Activated CD4-positive, alpha-beta T cell treated with anti-CD3 and anti-CD28 coated beads, Interleukin-2, amount 50 U/mL, for 1 hour (primary cell): Measurements from ENCODE around the gene LPP.

ENCODE experiments used
- DNase-seq: peaks from one replicate; pipeline ENCODE4 v3.0.0-alpha.2; 2020

Gene LPP

DNA sequence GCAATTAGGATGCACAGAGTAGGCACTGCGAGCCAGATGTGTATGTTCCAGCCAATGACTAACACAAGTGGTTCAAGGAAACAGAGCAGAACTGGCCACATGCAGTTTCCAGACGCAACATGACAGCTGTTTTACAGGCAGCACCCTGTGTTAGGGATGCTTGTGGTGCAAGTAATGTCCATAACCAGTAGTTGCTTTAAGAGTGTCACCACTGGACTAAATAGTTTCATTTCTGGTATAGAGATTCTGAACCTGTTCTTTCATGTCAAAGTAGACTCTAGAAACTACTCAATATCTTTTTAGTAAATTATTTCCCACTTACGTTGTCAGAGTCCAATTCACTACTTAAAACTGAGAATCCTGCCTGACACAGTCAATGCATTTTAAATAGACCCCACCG is 14.5 kb upstream of the LPP start:
- no peak for DNase-seq

DNA sequence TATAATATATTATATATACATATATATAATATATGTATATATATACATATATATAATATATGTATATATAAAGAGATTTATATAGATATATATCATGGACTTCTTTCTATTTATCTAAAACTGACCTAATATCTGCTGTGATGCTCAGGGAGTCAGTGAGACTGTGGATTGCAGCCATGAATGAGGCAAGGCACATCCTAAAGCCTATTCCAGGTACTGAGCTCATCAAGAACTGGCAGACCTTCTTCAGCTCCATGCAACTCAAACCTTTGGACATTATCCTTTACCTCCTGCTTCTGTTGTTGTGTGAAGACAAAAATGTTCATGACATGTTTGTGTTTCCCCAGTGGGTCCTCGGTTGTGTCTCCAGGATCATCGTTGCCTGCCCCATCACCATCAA is 7.7 kb upstream of the LPP start:
- no peak for DNase-seq

DNA sequence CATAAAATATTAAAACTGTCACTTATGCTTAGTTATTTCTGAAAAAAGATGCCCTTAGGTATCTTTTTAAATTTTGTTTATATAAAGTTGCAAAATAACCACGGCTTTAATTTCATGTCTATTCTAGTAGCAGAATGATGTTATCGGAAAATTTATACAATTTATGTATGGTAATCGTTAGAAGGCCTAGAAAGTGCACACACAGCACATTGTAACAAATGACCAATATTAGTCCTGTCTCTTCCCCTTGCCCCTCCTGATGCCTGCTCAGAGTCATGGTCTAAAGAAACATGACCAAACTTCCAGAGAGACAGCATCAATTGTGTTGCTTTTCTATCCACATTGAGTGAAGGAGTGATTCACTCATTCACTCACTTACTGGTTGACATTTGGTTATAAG is 6.2 kb upstream of the LPP start:
- no peak for DNase-seq

DNA sequence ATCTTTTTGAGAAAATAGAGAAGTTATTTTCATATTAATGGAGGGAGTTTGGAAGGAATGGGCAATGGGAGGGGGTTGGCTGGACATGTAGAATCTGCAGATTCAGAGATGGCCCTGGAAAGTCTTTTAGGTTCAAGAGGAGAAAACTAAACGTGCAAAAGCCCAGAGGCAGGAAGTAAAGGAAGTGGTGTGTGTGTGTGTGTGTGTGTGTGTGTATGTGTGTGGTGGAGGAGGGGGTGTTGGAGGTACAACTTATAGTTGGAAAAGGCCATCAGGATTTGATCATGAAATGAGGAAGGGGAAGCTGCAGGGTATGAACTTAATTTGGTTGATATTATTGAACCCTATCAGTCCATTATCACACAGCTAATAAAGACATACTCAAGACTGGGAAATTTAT is 5.6 kb upstream of the LPP start:
- no peak for DNase-seq

DNA sequence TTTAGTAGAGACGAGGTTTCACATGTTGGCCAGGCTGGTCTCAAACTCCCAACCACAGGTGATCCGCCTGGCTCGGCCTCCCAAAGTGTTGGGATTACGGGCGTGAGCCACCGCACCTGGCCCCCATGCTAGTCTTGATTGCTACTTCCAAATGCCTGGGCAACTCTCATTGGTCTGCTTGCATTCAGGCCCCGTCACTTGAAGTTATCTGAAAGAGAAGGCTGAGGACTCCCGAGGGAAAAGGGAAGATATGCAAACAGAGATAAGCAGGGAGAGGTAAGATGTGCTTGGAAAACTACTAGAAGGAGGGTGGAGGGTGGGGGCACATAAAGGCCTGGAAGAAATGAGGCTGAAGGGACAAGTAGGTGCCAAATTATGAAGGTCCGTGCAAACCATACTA is 4.4 kb upstream of the LPP start:
- no peak for DNase-seq

DNA sequence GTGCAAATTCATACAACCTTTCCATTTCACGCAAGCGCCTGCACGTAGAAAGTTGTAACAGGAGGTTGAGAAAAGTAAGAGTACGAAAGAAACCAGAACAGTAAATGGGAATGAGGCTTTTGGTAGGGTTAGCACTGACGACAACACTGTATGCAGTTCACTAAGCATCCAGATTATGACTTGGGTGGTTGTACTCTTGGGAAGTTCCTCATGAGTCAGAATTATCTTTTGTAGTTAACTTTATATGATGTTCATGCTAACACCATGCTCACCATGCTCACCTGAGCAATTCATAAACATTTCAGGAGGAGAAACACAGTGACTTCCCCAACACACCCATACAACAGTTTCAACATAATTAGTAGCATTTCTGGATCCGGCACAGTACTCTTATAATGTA is 3.0 kb upstream of the LPP start:
- no peak for DNase-seq

DNA sequence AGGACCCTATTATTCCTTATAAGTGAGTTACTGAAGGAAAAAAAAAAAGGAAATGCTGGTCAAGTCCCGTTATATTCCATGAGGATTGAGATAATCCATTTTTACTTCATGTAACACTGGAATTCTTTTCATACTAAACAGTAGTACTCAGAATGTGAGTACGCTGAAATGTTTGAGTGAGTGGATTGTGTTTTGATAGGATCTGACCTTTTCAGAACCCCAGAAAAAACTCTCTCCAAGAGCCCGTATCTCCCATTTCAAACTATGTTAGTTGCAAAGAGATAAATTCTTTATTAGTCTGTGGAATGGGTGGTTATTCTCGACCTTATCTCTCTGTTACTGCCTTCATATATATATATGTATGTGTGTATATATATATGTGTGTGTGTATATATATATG is 2.5 kb upstream of the LPP start:
- DNase-seq = no peak

DNA sequence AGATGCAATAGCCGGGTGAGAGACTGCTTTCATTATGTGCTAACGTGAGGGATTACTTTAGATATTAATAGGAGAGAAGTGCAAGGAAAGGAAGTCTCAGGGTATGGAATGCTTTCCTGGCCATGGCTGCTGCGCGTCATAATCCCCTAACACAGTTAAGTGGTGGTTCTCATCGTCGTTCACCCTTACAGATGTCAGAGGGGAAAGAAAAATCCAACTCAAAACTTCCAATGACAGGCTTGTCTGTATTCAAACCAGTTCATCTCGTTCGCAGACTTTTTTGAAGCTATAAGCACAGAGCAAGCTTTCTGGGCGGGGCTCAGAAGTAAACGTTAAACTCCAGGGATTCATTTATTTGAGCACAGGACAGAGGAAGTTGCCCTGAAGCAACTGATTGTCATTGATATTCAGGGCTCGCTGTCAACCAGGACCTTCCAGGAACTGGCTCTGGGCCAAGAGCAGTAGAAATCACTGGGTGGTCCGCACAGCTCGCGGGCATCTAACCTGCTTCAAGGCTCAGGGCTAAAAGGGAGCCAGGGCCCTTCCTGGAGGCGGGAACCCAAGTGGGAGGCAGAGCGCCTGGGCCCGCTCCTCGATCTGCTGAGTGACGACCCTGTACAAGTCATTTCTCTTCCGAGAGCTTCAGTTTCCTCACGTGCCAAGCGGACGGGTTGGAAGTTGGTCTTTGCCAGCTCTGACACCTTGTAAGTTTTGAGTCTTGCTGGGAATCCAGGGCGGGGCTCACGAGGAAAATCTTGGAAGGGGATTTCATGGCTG is 1.1 kb upstream of the LPP start:
- DNase-seq = no peak

DNA sequence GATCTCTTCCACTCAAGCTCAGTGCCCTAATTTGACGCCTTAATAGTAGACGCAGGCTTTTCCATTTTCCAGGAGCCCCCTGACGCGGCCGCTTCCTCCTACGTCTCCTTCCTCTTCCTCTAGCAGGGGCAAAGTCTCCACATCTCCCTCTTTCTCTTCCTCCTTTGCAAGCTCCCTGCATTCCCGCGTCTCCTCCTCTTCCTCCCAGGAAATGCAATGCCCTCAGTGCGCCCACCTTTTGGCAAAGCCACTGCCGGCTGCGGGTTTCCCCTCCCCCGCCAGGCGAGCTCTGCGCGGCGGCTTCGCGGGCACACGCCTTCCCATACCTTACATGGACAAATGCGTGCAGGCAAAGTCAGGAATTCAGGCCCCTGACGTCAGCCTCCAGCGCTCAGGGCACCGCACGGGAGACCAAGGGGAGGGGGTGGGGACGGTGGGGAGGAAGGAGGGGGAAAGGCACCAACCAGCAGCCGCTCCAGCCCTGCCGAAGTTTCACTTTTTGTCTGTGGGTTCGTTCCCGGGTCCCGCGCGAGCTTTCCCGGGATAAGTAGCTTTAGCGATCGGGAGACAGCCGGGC is 432 bp upstream of the LPP start:
- peak; percentile 33 for DNase-seq

DNA sequence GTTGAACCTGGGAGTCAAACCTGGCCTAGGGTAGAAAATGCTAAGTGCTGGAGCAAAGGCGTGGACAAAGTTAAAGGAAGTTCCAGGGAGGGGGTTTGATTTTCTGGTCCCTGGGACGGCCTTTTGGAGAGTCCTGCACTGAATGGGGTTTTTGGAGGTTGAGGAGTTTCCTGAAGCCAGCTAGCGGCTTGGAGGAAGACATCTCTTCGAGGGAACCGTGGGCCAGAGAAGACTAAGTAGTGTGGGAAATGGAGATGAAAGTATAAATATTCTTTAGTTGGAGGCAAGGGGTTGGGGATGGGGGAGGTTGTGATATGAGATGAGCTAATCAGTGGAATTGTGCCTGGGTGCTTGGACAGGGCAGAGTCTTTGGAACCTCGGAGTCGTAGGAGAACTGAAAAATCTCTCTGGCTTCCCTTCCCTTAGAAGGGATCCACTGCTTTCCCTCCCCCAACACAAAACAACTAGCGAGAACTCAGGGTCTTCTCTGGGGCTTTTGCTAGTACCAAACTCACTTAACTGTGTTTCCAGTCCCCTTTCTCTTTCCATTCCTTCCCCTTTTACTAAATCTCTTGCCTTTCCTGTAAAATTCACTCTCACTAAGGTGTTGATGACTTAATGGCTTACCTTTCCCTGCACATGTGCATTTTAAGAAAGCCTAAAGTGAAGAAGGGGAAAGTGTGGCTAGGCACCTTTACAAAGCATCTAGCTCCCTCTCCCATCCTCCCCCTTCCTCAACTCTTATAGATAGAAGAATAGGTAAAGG is 1.0 kb downstream of the LPP start:
- DNase-seq = no peak

DNA sequence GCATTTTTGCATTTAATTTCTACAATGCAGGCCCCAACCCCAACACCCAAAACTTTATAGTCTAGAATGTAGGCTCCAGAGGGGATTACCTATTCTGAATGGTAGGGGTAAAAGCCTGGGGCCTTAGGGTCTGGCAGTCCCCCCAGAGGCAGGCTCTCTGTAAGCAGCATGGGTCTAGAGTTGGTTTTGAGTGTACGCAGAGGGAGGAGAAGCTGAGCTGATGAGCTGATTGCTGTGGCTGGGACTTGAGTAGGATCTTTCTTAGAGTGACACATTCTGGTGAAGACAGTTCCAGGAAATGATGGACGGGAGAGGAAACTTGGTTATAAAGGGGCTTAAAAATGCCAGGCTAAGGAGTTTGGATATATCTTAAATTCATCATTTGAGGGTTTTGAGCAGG is 2.1 kb downstream of the LPP start:
- no peak for DNase-seq

DNA sequence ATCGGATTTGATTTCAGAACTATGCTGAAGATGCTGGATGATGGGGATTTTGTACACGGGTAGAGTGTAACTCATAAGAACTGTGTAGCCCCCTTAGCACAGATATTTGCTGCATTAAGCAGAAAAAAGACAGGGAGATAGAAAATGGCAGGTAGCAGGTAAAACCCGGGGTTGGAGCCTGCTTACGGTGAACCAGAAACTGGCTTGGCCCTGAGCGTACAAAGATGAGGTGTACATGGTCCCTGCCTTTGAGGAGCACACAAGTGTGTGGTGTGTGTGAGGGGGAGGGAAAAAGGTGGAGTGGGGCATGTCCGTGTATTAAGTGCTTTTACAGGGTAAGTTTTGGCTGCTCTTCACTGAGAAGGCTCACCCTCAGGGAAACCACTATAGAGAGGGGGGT is 3.5 kb downstream of the LPP start:
- DNase-seq = no peak

DNA sequence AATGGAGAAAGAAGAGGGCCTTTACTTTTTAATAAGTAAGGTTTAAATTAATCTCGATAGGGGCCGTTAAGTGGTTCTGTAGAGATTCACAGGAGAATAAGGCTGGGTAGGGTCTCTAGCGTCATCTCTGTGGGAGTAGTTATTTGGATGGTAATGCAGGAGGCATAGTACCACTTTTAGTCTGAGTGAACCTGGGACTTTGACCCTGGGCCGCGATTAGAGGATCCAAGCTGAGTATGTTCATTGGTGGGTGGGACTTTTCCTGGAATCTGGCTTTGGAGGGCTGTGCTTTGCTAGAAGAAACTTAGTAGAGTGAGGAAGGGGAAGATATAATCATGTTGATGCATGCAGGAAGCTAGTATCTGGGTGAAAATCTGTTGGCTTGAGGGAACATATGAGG is 4.0 kb downstream of the LPP start:
- no peak for DNase-seq

DNA sequence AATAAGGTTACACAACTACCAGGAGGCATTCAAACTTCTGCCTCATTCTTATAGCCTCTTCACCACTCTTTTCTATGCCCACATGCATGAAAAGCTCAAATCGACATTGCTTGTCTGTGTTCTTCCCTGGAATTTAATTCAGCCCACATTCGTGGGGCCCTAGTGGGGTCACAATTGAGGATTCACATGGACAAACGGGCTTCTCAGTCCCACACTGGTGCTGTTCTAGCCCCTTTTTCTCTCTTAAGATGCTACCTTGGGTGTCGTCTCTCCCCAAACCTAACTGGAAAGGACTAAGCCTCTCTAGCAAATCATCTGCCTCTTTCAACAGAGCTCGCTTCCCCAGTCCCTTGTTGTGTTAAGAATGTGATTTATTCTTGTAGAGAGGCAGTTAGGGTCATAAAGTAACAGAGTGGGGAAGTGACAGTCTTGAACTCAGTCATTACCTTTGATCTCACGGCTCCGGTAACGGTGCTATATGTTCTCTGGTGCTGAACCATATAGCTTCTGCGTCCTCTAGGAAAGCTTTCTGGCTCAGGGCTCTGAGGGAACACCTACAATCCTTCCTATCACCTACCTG is 4.9 kb downstream of the LPP start:
- no peak for DNase-seq

DNA sequence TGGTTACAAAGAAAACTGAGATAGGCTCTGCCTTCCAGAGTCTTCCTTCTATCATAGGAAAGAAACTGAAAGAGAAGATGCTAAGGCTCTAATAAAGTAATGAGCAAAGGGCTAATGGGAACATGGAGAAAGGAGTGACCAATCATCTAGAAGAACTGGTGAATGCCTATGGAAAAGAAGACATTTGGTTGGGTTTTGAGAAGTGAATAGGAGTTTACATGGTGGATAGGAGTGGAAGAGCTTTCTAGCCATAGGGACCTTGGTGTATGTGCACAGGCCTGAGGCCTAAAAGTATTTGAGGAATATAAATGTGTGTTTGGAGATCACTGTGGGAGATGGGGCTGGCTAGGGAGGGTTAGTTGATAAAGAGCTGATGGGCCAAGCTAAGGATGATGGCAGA is 6.8 kb downstream of the LPP start:
- no peak for DNase-seq

DNA sequence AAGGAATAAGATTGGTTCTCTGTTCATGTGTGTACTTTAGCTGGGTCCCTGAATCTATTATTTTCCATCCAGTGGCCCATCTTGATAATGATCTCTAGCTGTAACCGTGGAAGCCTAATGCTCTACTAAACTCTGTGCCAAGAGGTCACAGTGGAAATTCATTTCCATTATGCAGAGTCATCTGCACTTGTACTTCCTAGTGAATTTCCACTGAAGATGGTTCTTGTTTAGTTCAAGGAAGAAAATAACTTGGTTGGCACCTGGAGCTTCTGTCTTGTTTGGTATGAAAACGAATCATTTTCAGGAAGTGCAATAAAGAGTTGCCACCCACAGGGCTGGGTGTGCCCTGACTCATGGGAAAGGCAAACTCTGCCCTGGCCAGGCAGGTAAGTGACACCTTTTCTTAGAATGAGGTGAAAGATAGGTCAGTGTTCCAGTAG is 10.3 kb downstream of the LPP start:
- no peak for DNase-seq

DNA sequence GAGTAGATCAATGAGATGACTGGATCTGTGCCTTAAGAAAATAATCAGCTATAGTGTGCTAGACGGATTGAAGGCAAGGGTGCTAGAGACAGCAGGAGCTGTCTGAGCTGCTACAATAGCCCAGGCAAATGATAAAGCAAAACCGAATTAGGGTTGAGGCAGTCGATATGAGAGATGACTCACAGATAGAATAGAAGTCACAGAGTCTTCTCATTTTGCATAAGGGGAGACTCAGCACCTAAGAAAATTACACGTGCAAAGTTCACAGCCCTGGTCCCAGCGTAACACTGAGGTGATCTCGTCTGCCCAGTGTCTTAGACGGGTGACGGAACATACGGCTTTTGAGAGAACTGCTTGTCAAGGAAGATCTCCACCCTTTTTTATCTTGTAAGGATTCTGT is 11.6 kb downstream of the LPP start:
- DNase-seq = no peak

DNA sequence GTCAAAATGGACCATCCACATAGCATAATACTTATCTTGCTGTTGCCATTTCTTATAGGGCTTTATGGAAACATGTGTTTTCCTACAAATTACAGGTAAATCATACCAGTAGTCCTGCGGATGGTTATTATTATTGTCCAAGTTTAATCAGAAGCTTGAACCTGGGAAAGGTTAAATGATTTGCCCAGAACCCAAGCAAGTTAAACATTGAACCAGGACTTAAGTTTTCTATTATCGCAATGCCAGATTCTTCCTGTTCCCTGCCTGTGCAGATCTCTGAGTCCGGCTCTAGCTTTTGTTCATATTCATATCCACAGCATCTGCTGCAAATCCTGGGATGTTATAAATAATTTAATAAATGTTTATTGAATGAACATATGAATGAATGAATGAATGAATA is 12.5 kb downstream of the LPP start:
- DNase-seq = no peak

DNA sequence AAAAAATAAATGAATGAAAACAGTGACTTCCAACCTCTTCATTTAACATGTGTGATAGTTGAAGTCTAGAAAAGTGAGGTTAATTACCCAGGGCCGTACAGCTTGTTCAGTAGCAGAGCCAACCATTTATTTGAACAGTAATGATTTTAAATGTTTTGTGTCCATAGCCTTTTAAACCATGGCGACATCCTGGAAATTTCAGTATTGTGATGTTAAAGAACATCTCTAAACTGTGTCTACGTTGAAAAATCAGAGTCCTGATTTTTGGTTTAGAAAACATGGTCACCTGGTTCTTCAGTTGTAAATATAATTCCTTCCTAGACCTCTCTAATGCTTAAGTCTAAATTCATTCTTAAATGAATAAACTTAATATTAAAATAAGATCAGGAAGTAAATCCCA is 14.2 kb downstream of the LPP start:
- DNase-seq = no peak

DNA sequence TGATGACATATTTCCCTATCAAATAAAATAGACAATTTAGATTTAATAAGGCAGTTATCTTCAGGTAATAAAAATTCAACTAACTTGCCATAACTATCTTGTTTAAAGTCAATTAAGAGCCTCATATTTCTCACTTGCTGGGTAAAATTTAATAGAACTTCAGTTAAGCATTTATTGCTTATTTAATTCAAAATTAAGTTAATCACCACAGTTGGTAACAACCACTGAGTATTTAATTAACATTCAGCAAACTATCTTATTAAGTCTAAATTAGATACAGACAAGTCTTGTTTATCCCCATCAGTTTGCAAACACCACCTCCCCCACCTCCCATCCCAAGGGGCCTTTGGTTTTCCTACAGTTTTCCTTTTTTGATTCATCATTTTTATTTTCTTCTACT is 14.7 kb downstream of the LPP start:
- DNase-seq = no peak

DNA sequence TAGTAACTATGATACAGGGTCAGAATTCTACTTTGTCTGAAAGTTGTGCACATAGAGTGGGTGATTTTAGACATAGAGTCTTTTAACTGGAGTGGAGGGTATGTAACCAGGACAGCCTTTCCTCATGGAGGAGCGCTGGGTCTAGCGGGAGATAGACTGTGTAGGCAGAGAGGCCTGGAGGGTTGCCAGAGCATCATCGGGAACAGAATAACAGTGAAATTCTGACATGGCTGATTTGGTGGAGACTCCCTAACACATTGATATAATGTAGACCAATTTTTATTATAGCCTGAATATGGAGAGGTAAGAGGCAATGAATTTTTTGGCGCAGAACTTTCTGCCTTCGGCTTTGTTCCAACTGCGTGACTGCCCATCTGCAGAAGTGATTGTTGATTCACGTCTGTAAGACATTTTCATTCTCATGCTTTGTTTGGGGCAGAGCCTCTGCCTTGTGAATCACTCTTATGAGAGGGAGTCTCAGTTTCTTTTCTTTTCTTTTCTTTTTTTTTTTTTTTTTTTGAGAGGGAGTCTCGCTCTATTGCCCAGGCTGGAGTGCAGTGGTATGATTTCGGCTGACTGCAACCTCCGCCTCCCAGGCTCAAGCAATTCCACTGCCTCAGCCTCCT is 16.0 kb downstream of the LPP start:
- no peak for DNase-seq

DNA sequence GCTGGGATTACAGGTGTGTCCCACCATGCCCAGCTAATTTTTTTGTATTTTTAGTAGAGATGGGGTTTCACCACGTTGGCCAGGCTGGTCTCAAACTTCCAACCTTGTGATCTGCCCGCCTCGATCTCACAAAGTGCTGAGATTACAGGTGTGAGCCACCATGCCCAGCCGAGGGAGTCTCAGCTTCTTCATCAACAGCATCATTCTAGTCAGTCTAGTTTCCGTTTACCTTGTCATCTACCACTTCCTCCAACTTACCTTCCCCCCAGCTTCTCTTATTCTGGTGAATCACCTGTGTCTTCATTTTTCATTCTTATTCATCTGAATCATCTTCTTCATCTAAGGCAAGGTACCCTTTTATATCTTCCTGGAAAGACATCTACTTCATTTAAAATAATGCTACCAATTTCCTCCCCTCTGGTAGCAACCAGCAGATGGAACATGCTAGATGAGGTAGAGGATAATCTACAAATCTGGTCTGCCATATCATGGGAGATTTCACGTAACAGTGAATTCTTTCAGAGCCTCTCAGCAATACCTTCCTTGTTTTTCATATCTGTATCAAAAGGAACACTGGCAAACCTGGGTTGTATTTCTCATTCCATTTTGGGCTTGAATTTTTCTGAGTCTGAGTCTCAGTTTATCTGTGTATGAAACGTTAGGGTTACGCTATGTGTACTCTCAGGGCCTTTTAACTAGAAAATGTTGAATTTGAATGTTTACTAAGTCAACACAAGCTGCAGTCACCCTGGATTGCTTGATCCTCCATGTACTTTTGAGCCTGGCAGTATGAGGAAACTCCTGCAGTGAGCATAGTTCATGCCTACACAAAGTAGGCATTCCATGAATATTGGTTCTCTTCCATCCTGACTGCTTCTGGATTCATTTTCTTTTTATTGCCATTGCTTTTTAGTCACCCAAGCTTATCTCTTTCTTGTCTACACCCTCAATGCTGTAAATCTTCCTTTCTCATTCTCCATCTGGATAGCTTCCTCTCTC is 16.8 kb downstream of the LPP start:
- peak; percentile 47 for DNase-seq
